HepG2 (cell line): Measurements from ENCODE around the gene TMEM44. TPM values are rescaled to one million over a fixed set of nuclear protein-coding genes. Genes with fewer than 3 reads are reported as not detected.

Experiments used
- CCDC6 ChIP-seq: sonication (generic); formaldehyde crosslinking; IDR thresholded peaks from 2 replicates; pipeline ENCODE4 v1.8.1; 2022; ENCODE audit warnings: mild to moderate bottlenecking, missing genetic modification reagents, moderate library complexity
- DNMT1 ChIP-seq: sonication (generic); formaldehyde crosslinking; IDR thresholded peaks from 2 replicates; pipeline ENCODE4 v1.5.1; 2020; ENCODE audit warnings: mild to moderate bottlenecking, missing genetic modification reagents
- ERF ChIP-seq: IDR thresholded peaks from 2 replicates; pipeline ENCODE4 v1.6.1; 2018; ENCODE audit warnings: missing biosample characterization, missing genetic modification reagents
- ETV5 ChIP-seq: IDR thresholded peaks from 2 replicates; pipeline ENCODE4 v1.6.1; 2018; ENCODE audit warnings: missing biosample characterization, missing genetic modification reagents, inconsistent platforms, borderline replicate concordance
- GABPA ChIP-seq, 2 experiments: IDR thresholded peaks; 2 replicates each; pipeline ENCODE4 v1.6.1; 2011 to 2016; ENCODE audit warnings: low read depth in 2 of 2, low read length in 1 of 2, missing biosample characterization in 1 of 2, missing genetic modification characterization in 1 of 2
- KDM5A ChIP-seq: fragments of 200-600 bp; sonication (generic); IDR thresholded peaks from 2 replicates; pipeline ENCODE4 v1.7.0; 2018; ENCODE audit warnings: antibody characterized with exemption, mild to moderate bottlenecking, low read length, borderline replicate concordance
- KMT2B ChIP-seq: IDR thresholded peaks from 2 replicates; pipeline ENCODE4 v1.6.1; 2016; ENCODE audit warnings: missing genetic modification reagents, missing compliant biosample characterization
- NR2C2 ChIP-seq: sonication (generic); formaldehyde crosslinking; IDR thresholded peaks from 2 replicates; pipeline ENCODE4 v1.4.0; 2020; ENCODE audit warnings: missing genetic modification reagents, mild to moderate bottlenecking, moderate library complexity, borderline replicate concordance
- RERE ChIP-seq: IDR thresholded peaks from 2 replicates; pipeline ENCODE4 v1.6.1; 2016; ENCODE audit warnings: low read depth, missing genetic modification reagents, missing compliant biosample characterization
- ZKSCAN8 ChIP-seq: IDR thresholded peaks from 2 replicates; pipeline ENCODE4 v1.6.1; 2016; ENCODE audit warnings: borderline replicate concordance, missing genetic modification reagents, missing compliant biosample characterization
- ZMAT3 ChIP-seq: sonication (generic); formaldehyde crosslinking; conservative IDR thresholded peaks from 2 replicates; pipeline ENCODE4 v1.7.0; 2021; ENCODE audit warnings: missing genetic modification reagents
- ZNF230 ChIP-seq: sonication (generic); formaldehyde crosslinking; IDR thresholded peaks from 2 replicates; pipeline ENCODE4 v1.4.0; 2020; ENCODE audit warnings: mild to moderate bottlenecking, missing genetic modification reagents
- ZNF256 ChIP-seq: sonication (generic); formaldehyde crosslinking; conservative IDR thresholded peaks from 2 replicates; pipeline ENCODE4 v1.4.0; 2020; ENCODE audit warnings: missing genetic modification reagents
- ZNF343 ChIP-seq: sonication (generic); formaldehyde crosslinking; IDR thresholded peaks from 2 replicates; pipeline ENCODE4 v1.4.0; 2020; ENCODE audit warnings: mild to moderate bottlenecking, missing genetic modification reagents
- polyA plus RNA-seq, 8 experiments: library from polyadenylated mRNA; depleted of rRNA in 3 of 8; stranded (reverse) in 7 of 8; unstranded in 1 of 8; fragments of >200 nt; fragmentation: Illumina TruSeq in 4 of 8; extraction: Trizol in 4 of 8; gene quantifications; 2 replicates each; pipeline versions ENCODE4 v1.2.1 to v1.2.3, GENCODE V29; 2011 to 2016; ENCODE audit warnings: low read depth in 4 of 8, missing spikeins in 1 of 8, mixed read lengths in 1 of 8; ENCODE audit not compliant: insufficient read depth in 1 of 8
- total RNA-seq, 5 experiments: library from RNA; depleted of rRNA; stranded (reverse); fragments of >200 nt; fragmentation: Illumina TruSeq; extraction: Trizol; gene quantifications; 2 replicates each; pipeline ENCODE4 v1.2.3, GENCODE V29; 2016; ENCODE audit warnings: low read depth in 1 of 5
- TF ChIP-seq, protein P1 (sequence below): sonication (generic); formaldehyde crosslinking; IDR thresholded peaks from 2 replicates; pipeline ENCODE4 v1.5.1; 2020; ENCODE audit warnings: missing genetic modification reagents, mild to moderate bottlenecking, borderline replicate concordance
- TF ChIP-seq, protein P2 (sequence below): fragments of 450-650 bp; IDR thresholded peaks from 2 replicates; pipeline ENCODE4 v1.6.1; 2016
- TF ChIP-seq, protein P3 (sequence below): IDR thresholded peaks from 2 replicates; pipeline ENCODE4 v1.6.1; 2016

The TMEM44 gene
- total and polyA plus RNA-seq, 2 of the 13 experiments (the other 11 are each of a cell fraction or from before 2014, with no cell fraction given), result 7.3 to 13.8 TPM

GRCh38 chr3:194671900-194672808, 38.9 kb upstream of the TMEM44 start, which contains the start of gene LSG1 (continued):
- 0 out of 2 replicates have a peak, but pooled peaks have one; percentile 11 for TF ChIP-seq RERE (CRISPR knock-in tag)
- TF ChIP-seq ZNF230 (CRISPR knock-in tag), result 0 out of 2 replicates have a peak, but pooled peaks have one; percentile 30
- no peak for TF ChIP-seq ZNF256
- TF ChIP-seq DNMT1 (CRISPR knock-in tag), result 0 out of 2 replicates have a peak, but pooled peaks have one; percentile 28
- peak; percentile 73 for TF ChIP-seq GABPA (IDR thresholded peaks at IDR 0.05; ENCODE audit: low read depth, low read length)
- TF ChIP-seq GABPA (CRISPR knock-in tag; IDR thresholded peaks at IDR 0.05; ENCODE audit: low read depth), result peak; percentile 95
- TF ChIP-seq ERF (CRISPR knock-in tag), result peak; percentile 56; the same call in 1 of the 2 replicates
- TF ChIP-seq NR2C2 (CRISPR knock-in tag), result peak; percentile 71
- peak; percentile 96 for TF ChIP-seq KMT2B
- TF ChIP-seq KDM5A, result peak; percentile 98
- TF ChIP-seq, protein P1, sequence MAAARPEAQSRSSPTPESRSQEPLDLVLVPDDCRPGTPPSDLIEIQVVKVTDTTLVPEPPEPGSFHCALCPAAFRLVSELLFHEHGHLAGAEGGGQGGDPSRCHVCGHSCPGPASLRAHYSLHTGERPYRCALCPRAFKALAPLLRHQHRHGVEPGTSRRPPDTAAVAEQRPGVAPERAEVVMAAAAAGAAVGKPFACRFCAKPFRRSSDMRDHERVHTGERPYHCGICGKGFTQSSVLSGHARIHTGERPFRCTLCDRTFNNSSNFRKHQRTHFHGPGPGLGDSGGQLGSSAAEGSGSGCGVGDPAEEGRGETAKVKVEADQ (CRISPR knock-in tag), result peak; percentile 85
- no peak; the same call in 1 of the 2 replicates for TF ChIP-seq ZMAT3 (CRISPR knock-in tag)
- peak; percentile 50; the same call in 1 of the 2 replicates for TF ChIP-seq ZKSCAN8
- TF ChIP-seq CCDC6 (CRISPR knock-in tag), result peak; percentile 85; the same call in 1 of the 2 replicates
- TF ChIP-seq, protein P2, sequence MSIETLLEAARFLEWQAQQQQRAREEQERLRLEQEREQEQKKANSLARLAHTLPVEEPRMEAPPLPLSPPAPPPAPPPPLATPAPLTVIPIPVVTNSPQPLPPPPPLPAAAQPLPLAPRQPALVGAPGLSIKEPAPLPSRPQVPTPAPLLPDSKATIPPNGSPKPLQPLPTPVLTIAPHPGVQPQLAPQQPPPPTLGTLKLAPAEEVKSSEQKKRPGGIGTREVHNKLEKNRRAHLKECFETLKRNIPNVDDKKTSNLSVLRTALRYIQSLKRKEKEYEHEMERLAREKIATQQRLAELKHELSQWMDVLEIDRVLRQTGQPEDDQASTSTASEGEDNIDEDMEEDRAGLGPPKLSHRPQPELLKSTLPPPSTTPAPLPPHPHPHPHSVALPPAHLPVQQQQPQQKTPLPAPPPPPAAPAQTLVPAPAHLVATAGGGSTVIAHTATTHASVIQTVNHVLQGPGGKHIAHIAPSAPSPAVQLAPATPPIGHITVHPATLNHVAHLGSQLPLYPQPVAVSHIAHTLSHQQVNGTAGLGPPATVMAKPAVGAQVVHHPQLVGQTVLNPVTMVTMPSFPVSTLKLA, result peak; percentile 39; the same call in 1 of the 2 replicates
- TF ChIP-seq ZNF343 (CRISPR knock-in tag), result no peak
- TF ChIP-seq, protein P3, sequence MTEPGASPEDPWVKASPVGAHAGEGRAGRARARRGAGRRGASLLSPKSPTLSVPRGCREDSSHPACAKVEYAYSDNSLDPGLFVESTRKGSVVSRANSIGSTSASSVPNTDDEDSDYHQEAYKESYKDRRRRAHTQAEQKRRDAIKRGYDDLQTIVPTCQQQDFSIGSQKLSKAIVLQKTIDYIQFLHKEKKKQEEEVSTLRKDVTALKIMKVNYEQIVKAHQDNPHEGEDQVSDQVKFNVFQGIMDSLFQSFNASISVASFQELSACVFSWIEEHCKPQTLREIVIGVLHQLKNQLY (CRISPR knock-in tag), result no peak
- TF ChIP-seq ETV5, result peak; percentile 80
